B cell (primary cell): ENCODE measurements around the gene TNFRSF25.

ENCODE experiments used
- CTCF ChIP-seq: fragments of 200-600 bp; IDR thresholded peaks from one replicate; pipeline ENCODE4 v1.8.0; 2022; ENCODE audit warnings: antibody characterized with exemption, mild to moderate bottlenecking
- EZH2 ChIP-seq: IDR thresholded peaks from 2 replicates; pipeline ENCODE4 v1.6.1; 2012; ENCODE audit warnings: borderline replicate concordance, low read depth, mild to moderate bottlenecking, moderate library complexity, low read length; ENCODE audit not compliant: insufficient read depth, poor library complexity, severe bottlenecking

- TF ChIP-seq CTCF (no peak), EZH2 (no peak)
Observed at GRCh38 chr1:6512908-6513280, 46.9 kb upstream of the TNFRSF25 start.
